HG03060 (cell line): ENCODE measurements around the gene EPB41L3.

Experiments
- ATAC-seq: cut with Tn5 transposase; IDR thresholded peaks from one replicate; pipeline ENCODE4 v1.9.1; 2021; ENCODE audit warnings: low read depth, moderate number of reproducible peaks; ENCODE audit not compliant: unreplicated experiment

EPB41L3 gene

GRCh38 chr18:5457462-5457957 lies 86.3 kb downstream of the EPB41L3 start:
- no peak for ATAC-seq

DNA sequence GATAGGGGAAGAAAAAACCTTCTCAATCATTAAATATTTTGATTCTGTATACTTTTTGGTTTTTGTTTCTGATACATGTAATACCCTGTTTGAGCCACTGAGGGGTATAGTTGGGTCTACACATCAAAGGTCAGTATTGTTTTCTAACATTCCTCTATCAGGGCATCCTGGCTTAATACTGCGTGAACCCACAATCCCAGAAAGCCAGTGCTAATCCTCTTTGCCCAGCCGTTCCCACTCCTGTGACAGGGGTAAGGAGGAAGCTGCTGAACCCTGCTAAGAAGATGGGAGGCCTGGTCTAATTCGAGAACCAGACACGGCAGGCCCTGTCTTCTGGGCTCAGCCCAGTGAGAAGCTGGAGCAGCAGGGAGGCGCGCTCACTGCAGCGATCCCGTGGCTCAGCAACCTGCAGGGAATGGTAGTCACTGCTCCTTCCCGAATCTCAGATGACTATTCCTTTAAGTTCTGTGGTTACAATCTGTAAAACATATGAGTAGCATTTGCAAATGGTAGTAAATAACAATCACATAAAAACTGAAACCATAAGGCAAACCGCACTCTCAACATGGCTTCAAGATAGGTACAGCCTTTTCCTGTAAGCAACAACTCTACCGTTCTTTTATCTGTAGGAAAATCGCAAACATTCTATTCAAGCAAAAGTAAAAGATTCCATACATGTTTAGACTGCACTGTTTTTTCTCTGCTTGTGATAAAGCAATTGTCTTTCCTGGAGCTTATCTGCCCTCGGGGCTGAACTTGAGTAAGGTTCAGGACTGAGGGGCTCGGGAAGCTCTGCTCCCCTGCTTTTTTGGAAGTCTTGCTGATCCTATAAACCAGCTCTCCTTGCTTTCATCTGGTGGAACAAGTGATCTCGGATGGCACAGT lies 87.0 kb downstream of the EPB41L3 start:
- ATAC-seq: no peak

GRCh38 chr18:5455674-5456073 lies 88.1 kb downstream of the EPB41L3 start:
- ATAC-seq: no peak

DNA sequence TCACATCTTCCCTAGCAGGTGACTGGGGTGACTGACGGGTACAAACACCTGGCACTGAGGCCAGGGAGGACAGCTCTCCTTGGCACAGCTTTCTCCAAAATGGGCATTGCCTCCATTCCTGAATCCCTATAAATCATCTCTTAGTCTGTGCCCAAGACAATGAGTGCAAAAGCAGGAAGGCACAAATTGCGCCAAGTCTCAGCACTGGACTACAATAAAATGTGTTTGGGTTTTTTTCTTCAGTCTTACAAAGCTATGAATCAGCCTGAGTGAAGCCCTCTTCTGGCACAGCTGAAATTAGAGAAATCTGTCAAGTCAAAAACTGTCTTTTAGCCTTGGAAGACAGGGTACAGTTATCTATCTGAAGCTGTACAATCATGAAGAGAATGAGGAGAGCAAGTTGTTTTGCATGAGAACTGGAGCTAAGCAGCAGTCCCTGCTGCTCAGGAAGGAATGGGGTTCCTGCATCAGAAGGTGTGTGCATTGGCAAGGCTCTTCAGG lies 90.8 kb downstream of the EPB41L3 start:
- ATAC-seq: no peak

DNA sequence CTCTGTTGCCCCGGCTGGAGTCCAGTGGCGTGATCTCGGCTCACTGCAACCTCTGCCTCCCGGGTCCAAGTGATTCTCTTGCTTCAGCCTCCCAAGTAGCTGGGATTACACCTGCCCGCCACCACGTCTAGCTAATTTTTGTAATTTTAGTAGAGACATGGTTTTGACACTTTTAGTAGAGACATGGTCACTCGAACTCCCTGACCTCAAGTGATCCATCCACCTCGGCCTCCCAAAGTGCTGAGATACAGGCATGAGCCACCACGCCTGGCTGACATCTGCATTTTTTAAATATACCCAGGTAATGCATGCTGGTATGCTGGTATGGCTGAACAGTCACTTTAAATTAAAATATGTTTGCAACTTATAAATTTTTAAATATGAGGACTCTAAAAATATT lies 91.9 kb downstream of the EPB41L3 start:
- no peak for ATAC-seq

GRCh38 chr18:5451150-5451549 lies 92.6 kb downstream of the EPB41L3 start:
- no peak for ATAC-seq

DNA sequence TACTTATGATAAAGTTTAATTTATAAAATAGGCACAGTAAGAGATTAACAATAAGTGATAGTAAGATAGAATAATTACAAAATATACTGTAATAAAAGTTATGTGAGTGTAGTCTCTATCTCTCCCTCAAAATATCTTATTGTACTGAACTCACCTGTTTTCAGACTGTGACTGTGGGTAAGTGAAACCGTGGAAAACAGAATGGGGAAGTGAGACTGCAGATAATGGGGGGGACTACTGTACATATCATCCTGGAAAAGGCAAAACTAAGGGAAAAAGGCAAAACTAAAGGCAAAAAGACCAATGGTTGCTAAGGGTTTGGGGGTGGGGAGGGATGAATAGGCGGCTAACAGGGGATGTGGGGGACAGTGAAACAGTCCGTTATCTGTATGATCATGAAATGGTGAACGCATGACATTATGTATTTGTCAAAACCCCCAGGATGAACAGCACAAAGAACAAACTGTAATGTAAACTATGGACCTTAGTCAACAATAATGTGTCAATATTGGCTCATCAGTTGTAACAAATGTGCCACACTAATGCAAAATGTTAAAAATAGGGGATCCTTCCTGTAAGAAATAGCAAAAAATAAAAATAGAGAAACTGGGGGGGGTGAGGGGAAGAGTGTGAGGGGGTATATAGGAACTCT lies 93.8 kb downstream of the EPB41L3 start:
- no peak for ATAC-seq

DNA sequence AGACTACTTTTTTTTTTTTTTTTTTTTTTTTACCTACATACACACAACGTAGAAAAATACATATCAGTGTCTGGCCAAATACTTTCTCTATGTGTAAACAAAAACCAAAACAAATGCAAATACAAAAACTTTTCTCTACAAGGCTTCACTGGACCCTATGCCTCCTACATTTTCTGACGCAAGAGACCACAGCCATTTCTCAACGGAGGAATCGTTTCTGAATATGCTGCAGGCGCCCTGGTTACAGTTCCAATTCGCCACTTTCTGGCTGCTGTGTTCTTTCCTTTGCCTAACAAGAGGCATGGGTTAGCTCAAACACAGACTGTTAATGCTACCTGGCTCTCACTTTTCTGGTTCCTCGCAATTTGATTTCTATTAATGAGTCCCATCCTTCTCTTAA lies 96.4 kb downstream of the EPB41L3 start:
- ATAC-seq: no peak

GRCh38 chr18:5444847-5445246 lies 99.0 kb downstream of the EPB41L3 start:
- ATAC-seq: no peak

DNA sequence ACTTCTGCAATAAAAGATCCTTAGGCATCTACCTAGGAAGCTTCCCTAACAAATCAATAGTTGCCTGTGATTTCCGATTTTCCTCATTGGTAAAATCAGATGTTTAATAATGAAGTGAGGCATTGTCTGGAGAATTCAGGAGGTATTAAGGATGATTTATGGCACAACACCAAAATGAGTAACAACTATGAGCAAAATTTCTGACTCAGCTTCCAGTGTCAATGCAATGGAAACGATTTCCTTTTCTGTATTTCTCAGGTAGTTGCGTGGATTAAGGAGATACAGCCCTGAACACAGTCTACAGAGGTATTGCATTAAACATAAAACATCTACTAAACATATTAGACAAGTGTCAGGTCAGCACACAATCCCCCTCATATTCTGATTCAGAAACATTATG lies 99.5 kb downstream of the EPB41L3 start:
- ATAC-seq: no peak

GRCh38 chr18:5439986-5440696 lies 103.7 kb downstream of the EPB41L3 start:
- ATAC-seq: no peak

- ATAC-seq: no peak
Observed at GRCh38 chr18:5434425-5434824, 109.4 kb downstream of the EPB41L3 start.

- ATAC-seq: no peak
Observed at GRCh38 chr18:5431836-5432575, 111.8 kb downstream of the EPB41L3 start.

GRCh38 chr18:5430131-5430530 lies 113.7 kb downstream of the EPB41L3 start:
- ATAC-seq: no peak

- ATAC-seq: no peak
Observed at GRCh38 chr18:5429681-5430080, 114.1 kb downstream of the EPB41L3 start.

DNA sequence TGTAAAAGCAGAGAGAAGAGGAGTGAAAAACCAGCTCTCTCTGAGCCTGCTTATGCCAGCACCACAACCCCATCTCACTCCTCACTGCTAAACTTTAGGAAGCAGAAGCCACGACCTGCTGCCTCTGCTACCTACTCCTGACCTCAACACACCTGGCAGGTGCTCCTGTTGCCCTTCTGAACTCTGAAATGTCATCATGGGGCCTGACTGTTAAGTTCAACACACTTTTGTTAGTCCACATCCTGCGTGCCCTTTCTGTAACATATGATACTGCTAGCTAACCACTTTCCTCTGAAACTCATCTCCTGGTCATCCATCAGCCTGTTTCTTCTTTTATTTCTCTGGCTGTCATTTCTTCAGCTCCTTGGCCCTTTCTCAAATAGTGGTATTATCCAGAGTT lies 118.1 kb downstream of the EPB41L3 start:
- no peak for ATAC-seq

GRCh38 chr18:5424903-5425664 lies 118.7 kb downstream of the EPB41L3 start:
- no peak for ATAC-seq

GRCh38 chr18:5422626-5423025 lies 121.2 kb downstream of the EPB41L3 start:
- no peak for ATAC-seq

GRCh38 chr18:5421981-5422380 lies 121.8 kb downstream of the EPB41L3 start:
- no peak for ATAC-seq

- no peak for ATAC-seq
Observed at GRCh38 chr18:5420906-5421305, 122.9 kb downstream of the EPB41L3 start.
